IPS DF 6.9 (cell line): ENCODE data around the gene LEMD1.
"Not testable (repeated sequence)": the region's sequence is repeated elsewhere in the genome, so short reads cannot be mapped to it uniquely, and the experiment has no call there.

Experiments
- DNase-seq: peaks from one replicate; pipeline ENCODE4 v3.0.0-alpha.2; 2013; ENCODE audit warnings: low read depth, low spot score
- H3K27ac ChIP-seq: one replicate; pipeline ENCODE4 v1.5.1; 2013; ENCODE audit warnings: low read length, control low read depth
- H3K27me3 ChIP-seq: 2 replicates; pipeline ENCODE4 v1.6.1; 2013; ENCODE audit warnings: mild to moderate bottlenecking, low read length; ENCODE audit not compliant: control insufficient read depth, insufficient read depth
- H3K36me3 ChIP-seq: 2 replicates; pipeline ENCODE4 v1.6.1; 2013; ENCODE audit warnings: low read length; ENCODE audit not compliant: control insufficient read depth, insufficient read depth
- H3K4me1 ChIP-seq: 2 replicates; pipeline ENCODE4 v1.6.1; 2013; ENCODE audit warnings: low read length; ENCODE audit not compliant: control insufficient read depth, insufficient read depth
- H3K4me3 ChIP-seq: 2 replicates; pipeline ENCODE4 v1.5.1; 2013; ENCODE audit warnings: mild to moderate bottlenecking, low read length
- H3K9me3 ChIP-seq: 2 replicates; pipeline ENCODE4 v1.6.1; 2013; ENCODE audit warnings: low read length, inconsistent platforms; ENCODE audit not compliant: control insufficient read depth, insufficient read depth
- WGBS: extraction: QIAGEN DNeasy Blood & Tissue Kit; methylation state at CpG from one replicate; pipeline ENCODE4 v1.1.7; 2013; ENCODE audit warnings: mixed read lengths, missing lambda C conversion rate; ENCODE audit not compliant: insufficient read length, insufficient coverage; 5-methylcytosine and 5-hydroxymethylcytosine counted together

Gene LEMD1

DNA sequence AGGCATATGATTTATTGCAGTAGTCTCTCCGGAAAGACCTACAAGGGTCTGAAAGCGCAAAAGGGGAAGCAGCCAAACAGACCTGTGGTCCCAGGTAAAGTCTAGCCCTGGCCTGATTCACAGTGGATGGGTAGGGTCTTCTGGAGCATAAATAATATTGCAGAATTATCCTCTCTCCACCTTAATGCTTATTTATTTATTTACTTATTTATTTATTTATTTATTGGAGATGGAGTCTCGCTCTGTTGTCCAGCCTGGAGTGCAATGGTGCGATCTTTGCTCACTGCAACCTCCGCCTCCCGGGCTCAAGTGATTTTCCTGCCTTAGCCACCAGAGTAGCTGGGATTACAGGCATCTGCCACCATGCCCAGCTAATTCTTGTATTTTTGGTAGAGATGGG is 53.4 kb downstream of the LEMD1 start:
- H3K36me3 ChIP-seq: no peaks in the 10 kb centered on the region
- H3K9me3 ChIP-seq: no peaks in the 10 kb centered on the region
- no CpG with 5 or more reads among the region's 6 CpGs for WGBS
- peaks cover 2% of the 10 kb centered on the region; the same call in 1 of the 2 replicates for H3K4me1 ChIP-seq
- no peak overlapping the region for H3K4me3 ChIP-seq
- no peaks in the 10 kb centered on the region for H3K27me3 ChIP-seq
- no peak overlapping the region for H3K27ac ChIP-seq
- no peak for DNase-seq

DNA sequence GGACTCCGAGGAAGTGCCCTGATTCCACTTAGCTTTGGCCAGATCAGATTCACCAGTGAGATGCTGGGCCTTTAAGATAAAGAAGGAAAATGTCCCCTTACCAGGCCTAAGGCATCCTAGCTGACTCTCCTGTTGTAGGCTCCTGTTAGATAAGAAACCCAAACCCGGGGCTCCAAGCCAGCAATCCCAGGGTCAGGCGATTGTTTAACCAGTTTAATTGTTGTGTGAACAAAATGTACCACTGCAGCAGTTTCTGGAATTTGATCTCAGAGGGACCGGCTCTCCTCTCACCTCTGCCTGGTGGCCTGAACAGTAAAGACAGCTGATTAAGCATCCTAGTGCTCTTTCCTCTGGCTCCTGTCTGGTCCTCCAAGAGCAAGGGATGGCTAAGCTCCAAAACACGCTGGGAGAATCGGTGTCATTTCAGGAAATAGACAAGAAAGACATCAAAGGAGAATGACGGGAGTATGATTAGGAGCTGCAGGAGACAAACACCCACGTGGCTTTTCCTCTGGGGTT is 55.9 kb downstream of the LEMD1 start:
- H3K9me3 ChIP-seq: no peaks in the 10 kb centered on the region
- H3K4me1 ChIP-seq: no peaks in the 10 kb centered on the region
- H3K36me3 ChIP-seq: no peaks in the 10 kb centered on the region
- DNase-seq: no peak
- H3K27ac ChIP-seq: no peak overlapping the region
- WGBS: no CpG with 5 or more reads among the region's 8 CpGs
- H3K4me3 ChIP-seq: no peak overlapping the region
- no peaks in the 10 kb centered on the region for H3K27me3 ChIP-seq

DNA sequence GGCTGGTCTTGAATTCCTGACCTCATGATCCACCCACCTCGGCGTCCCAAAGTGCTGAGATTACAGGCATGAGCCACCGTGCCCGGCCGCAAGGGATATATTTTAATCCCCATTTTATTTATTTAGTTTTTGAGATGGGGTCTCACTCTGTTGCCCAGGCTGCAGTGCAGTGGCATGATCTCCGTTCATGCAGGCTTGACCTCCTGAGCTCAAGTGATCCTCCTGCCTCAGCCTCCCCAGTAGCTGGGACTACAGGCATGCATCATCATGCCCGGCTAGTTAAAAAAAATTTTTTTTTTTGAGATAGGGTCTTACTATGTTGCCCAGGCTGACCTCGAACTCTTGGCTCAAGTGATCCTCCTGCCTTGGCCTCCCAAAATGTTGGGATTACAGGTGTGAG is 56.8 kb downstream of the LEMD1 start:
- WGBS: no CpG with 5 or more reads among the region's 8 CpGs
- H3K27ac ChIP-seq, H3K4me3 ChIP-seq, H3K27me3 ChIP-seq, H3K9me3 ChIP-seq, H3K36me3 ChIP-seq, DNase-seq, H3K4me1 ChIP-seq: not testable (repeated sequence)

DNA sequence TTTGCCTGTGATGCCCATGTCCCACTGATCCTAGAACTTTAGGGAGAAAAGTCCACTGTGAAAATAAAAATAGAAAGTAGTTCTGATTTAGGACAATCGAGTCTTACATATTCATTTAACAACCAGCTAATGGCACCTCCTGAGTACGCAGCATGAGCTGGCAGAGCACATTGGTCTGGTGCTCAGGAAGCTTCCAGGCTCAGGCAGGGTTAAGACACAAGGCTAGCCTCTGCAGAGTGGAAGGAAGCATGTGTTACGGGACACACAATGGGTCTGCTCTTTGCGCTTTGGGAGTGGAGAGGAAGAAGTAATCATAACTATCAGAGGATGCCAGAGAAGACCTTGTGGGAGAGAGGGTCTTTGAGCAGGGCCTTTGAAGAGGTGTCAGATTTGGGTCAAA is 61.0 kb downstream of the LEMD1 start:
- no peak for DNase-seq
- Histone ChIP-seq H3K4me1 (peaks cover 10% of the 10 kb centered on the region), H3K4me3 (no peak overlapping the region), H3K9me3 (no peaks in the 10 kb centered on the region), H3K27me3 (no peaks in the 10 kb centered on the region), H3K36me3 (no peaks in the 10 kb centered on the region), H3K27ac (no peak overlapping the region)
- no CpG with 5 or more reads among the region's 4 CpGs for WGBS

DNA sequence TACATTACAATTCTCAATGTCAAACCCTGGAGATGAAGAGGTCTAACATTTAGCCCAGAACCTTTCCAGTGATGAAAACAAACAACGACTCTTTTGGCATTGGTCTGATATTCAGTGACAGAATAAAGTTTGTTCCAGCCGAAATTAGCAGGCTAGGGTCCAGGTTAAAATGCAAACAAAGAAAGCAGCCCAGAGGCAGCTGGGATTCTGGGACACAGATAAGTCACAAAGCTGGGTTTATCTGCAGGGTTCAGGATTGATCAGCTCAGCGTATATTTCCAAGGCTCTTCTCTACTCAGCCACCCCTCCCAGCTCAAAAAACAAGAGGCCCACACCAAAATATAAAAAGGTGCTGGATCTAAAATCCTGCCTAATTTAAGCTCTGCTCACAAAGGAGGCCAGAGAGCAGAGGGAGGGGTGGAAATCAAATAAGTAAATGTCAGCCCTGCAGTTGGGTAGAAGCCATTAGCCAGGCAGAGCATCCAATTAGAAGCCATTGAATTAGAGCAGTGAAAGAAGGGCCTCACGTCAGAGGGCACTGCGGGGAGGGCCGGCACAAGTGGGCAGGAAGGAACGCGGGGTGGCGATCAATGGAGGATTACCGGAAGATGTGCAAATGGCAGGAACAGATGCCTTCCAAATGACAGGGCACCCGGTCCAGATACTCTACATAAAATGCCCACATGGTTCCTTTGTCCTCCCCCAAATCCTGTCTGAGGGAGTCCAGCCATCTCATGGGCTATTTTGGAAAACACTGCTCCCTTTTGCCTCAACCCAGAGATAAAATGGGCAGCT is 61.9 kb downstream of the LEMD1 start:
- DNase-seq: no peak
- H3K36me3 ChIP-seq: no peaks in the 10 kb centered on the region
- H3K4me3 ChIP-seq: no peak overlapping the region
- peaks cover 10% of the 10 kb centered on the region for H3K4me1 ChIP-seq
- no CpG with 5 or more reads among the region's 11 CpGs for WGBS
- H3K9me3 ChIP-seq: no peaks in the 10 kb centered on the region
- no peaks in the 10 kb centered on the region for H3K27me3 ChIP-seq
- no peak overlapping the region for H3K27ac ChIP-seq

DNA sequence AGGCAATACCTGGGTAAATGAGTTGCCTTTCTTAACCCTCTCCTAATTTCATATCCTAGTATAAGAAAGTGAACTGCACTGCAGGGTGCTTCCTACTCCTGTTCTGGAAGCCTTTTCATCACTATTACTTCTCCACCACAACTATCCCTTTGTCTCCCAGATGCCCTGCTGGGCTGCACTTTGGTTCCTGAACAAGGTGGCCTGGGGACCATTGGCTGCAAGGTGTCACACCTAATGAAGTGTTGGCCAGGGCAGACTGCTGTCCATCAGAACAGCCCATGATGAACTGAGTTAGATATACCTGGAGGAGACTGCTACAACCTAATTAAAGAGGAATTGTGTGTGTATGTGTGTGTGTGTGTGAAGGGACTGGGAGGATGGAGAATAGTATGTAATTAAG is 63.3 kb downstream of the LEMD1 start:
- Histone ChIP-seq H3K27me3 (no peaks in the 10 kb centered on the region), H3K9me3 (no peaks in the 10 kb centered on the region), H3K36me3 (no peaks in the 10 kb centered on the region), H3K4me3 (no peak overlapping the region), H3K4me1 (peaks cover 12% of the 10 kb centered on the region), H3K27ac (no peak overlapping the region)
- no peak for DNase-seq

DNA sequence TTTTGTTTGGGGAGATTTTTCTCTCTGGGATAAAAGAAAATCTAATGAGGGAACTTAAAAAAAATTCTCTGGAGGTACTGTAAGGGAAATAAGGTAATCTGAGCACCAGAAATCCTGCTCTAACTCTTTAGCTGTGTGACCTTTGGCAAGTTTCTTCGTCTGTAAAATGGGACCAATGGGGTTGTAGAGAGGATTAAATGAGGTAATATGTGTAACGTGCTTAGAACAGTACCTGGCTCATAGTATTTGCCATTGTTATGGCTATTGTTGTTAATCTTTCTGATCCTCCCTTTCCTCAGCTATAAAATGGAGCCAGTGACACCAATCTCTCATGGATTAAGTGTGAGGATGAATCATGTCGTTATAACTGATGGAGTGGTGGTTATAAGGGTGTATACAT is 64.3 kb downstream of the LEMD1 start:
- WGBS: no CpG with 5 or more reads among the region's 3 CpGs
- Histone ChIP-seq H3K36me3 (no peaks in the 10 kb centered on the region), H3K4me1 (peaks cover 12% of the 10 kb centered on the region), H3K27me3 (no peaks in the 10 kb centered on the region), H3K4me3 (no peak overlapping the region), H3K27ac (no peak overlapping the region), H3K9me3 (no peaks in the 10 kb centered on the region)
- no peak for DNase-seq

DNA sequence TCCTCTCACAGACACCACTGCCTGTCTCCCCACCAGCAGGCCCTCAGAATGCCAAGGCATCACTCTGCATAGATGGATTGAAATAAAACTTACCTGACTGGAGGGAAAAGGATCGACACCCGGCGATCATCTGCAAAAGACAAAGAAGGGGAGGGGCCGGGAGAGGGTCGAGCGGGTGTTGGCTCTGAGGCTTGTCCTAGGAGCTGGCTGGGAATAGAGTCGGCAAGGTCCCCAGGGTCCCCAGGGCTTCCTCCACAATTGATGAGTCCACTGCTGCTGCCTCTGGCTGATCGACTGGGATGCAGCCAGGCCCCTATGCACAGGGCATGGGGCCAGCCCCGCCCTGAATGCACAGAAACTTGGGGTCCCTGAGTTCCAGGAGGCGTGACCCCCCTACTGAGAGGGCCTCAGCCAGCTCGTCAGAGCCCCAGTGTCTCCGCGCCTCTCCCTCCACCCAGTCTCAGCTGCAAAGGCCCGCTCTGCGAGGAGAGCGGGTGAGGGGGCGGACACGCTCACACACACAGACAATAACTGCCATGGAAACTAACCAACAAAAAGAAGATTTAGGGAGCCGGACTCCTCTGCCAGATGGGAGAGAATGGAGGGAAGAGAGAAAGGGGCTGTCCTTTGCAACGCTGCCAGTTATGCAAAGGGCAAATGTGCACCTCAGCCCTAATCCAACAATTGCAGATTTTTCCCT is 65.3 kb downstream of the LEMD1 start, which contains the start of gene KLHDC8A:
KLHDC8A (minus strand) TSS at position 483 of the 700 bp plus-strand sequence. CDS start 13,318 bp downstream, outside the sequence.
- no CpG with 5 or more reads among the region's 20 CpGs for WGBS
- Histone ChIP-seq H3K4me1 (peaks cover 15% of the 10 kb centered on the region), H3K27ac (no peak within 1 kb of the TSS), H3K27me3 (no peaks in the 10 kb centered on the region), H3K4me3 (no peak within 1 kb of the TSS), H3K9me3 (no peaks in the 10 kb centered on the region), H3K36me3 (no peaks in the 10 kb centered on the region)
- DNase-seq: no peak

DNA sequence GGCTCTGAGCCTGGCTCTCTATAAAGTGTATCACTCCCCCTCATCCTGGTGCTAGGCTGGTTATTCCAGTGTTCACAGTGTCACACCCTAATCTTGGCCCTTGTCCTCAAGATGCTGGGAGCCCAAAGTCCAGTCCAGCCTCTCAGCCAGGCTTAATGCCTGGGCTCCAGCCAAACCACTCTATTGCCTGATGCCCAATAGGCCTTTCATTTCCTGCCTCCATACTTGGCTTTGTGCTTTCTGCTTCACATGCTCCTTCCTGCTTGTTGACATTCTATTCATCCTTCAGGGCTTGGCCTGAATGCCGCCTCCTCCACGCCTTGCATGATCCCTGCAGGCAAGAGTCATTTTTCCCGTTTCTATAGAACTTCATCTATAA is 66.8 kb downstream of the LEMD1 start:
- H3K27me3 ChIP-seq: no peaks in the 10 kb centered on the region
- no peaks in the 10 kb centered on the region for H3K36me3 ChIP-seq
- no peaks in the 10 kb centered on the region for H3K9me3 ChIP-seq
- peaks cover 18% of the 10 kb centered on the region for H3K4me1 ChIP-seq
- H3K4me3 ChIP-seq: no peak overlapping the region
- no CpG with 5 or more reads among the region's 3 CpGs for WGBS
- DNase-seq: no peak
- no peak overlapping the region for H3K27ac ChIP-seq

DNA sequence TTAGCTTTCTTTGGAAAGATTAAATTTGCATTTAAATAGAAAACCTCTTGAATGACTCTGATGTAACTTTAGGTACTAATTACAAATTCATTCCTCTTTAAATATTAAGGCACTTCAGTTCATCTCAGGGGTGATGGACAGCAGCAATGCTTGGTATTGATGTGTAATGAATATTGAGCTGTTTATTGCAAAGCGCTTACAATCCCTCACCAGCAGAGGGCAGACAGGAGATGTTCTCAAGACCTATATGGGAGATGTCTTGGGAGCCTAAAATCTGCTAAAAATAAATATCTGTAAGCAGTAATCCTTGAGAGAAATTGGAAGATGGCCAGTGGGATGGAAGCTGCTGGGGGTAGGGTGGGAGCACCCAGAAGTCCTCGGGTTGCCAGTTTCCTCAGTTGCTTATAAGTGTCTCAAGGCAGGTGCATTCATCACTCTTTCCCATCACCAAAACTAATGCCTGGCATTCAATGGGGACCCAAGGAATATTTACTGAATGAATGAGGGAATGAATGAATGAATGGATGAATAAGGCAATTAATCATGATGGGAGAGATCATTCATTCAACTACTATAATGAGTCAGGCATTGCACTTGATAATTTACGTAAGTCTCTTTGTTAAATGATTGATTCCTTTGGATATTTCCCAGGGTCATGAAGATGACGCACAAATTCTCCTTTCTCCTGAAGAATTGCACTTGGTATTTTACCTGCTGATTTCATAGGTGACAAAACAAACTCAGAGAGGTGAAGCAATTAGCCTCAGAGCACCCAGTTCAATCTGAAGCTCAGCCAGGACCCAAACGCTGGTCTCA is 67.4 kb downstream of the LEMD1 start:
- Histone ChIP-seq H3K27me3 (no peaks in the 10 kb centered on the region), H3K4me3 (no peak overlapping the region), H3K27ac (no peak overlapping the region), H3K9me3 (no peaks in the 10 kb centered on the region), H3K36me3 (no peaks in the 10 kb centered on the region), H3K4me1 (peaks cover 19% of the 10 kb centered on the region)
- no CpG with 5 or more reads among the region's 5 CpGs for WGBS
- DNase-seq: no peak
